ENCODE data around the gene OR9K2. TPM values are rescaled to one million over a fixed set of nuclear protein-coding genes. Genes with fewer than 3 reads are reported as not detected.
"Not testable (repeated sequence)": the region's sequence is repeated elsewhere in the genome, so short reads cannot be mapped to it uniquely, and the experiment has no call there.

Gene OR9K2
- total RNA-seq, 2 donors from 2014 or later: not detected

DNA sequence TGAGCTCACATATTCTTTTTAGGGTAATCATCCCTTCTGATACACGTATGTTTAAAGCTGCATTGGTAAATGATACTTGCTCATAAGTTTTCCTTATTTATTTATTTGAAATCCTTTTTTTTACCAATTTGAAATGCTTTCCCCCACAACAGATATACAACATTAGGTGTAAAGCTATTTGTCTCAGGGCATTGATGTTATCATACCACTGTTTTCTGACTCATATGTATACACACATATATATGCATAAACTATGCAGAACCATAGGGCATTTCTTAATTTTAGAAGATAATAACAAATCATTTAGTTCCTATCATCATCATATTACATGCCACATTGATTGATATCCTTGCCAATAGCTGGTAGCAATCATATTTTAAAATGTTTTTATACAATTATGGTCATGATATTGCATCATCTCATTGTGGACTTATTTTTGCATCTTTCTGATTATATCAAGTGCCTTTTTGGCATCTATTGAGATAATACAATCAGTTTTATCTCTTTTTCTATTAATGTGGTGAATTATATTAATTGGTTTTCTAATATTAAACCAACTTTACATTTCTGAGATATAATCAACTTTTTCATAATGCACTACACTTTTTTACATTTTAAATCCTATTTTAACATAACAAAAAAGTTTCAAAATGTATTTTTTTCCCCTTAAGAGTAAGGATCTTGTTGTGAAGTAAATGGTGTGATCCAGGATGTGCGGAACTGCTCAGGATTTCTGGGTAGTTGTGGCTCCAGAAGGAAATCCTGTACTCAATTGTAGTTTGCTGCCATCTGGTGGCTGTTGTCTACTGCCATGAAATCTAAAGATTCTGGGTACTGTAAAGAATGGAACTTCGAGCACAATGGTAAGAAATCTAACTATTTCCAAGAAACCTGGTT, 16.7 kb downstream of the OR9K2 start:
- no peak for DNase-seq (ENCODE audit: low spot score)
- H3K4me3 ChIP-seq: no peak overlapping the region
- H3K9me3 ChIP-seq: no peaks in the 10 kb centered on the region
- H3K27me3 ChIP-seq (replicated peaks; ENCODE audit: insufficient read depth): no peaks in the 10 kb centered on the region
- peak; percentile 29 for TF ChIP-seq CTCF (IDR thresholded peaks at IDR 0.05)
- ATAC-seq (ENCODE audit: insufficient number of reproducible peaks, low FRiP score, low read depth): no peak
- H3K36me3 ChIP-seq: no peaks in the 10 kb centered on the region
- no peaks in the 10 kb centered on the region for H3K4me1 ChIP-seq (ENCODE audit: control insufficient read depth in 1 of 2, low read depth in 2 of 2)
- no peak overlapping the region for H3K27ac ChIP-seq

- Histone ChIP-seq H3K27me3 (replicated peaks; ENCODE audit: insufficient read depth) (no peaks in the 10 kb centered on the region), H3K4me3 (no peak overlapping the region), H3K27ac (no peak overlapping the region), H3K9me3 (no peaks in the 10 kb centered on the region), H3K4me1 (ENCODE audit: control insufficient read depth in 1 of 2, low read depth in 2 of 2) (no peaks in the 10 kb centered on the region), H3K36me3 (no peaks in the 10 kb centered on the region)
- no peak for ATAC-seq (ENCODE audit: insufficient number of reproducible peaks, low FRiP score, low read depth)
- DNase-seq (ENCODE audit: low spot score): no peak
- TF ChIP-seq CTCF (IDR thresholded peaks at IDR 0.05): no peak
Measured at GRCh38 chr12:55143566-55143870, 17.3 kb downstream of the OR9K2 start.

GRCh38 chr12:55167010-55167640, 40.9 kb downstream of the OR9K2 start:
- not testable (repeated sequence) for H3K4me1 ChIP-seq (ENCODE audit: control insufficient read depth in 1 of 2, low read depth in 2 of 2); H3K4me3 ChIP-seq; H3K27me3 ChIP-seq (replicated peaks; ENCODE audit: insufficient read depth); H3K36me3 ChIP-seq; H3K27ac ChIP-seq; H3K9me3 ChIP-seq; ATAC-seq (ENCODE audit: insufficient number of reproducible peaks, low FRiP score, low read depth); DNase-seq (ENCODE audit: low spot score)

GRCh38 chr12:55171445-55171844, 45.2 kb downstream of the OR9K2 start:
- no peaks in the 10 kb centered on the region for H3K27me3 ChIP-seq (replicated peaks; ENCODE audit: insufficient read depth)
- ATAC-seq (ENCODE audit: insufficient number of reproducible peaks, low FRiP score, low read depth): no peak
- no peaks in the 10 kb centered on the region for H3K4me1 ChIP-seq (ENCODE audit: control insufficient read depth in 1 of 2, low read depth in 2 of 2)
- H3K9me3 ChIP-seq: no peaks in the 10 kb centered on the region
- no peak overlapping the region for H3K4me3 ChIP-seq
- no peaks in the 10 kb centered on the region for H3K36me3 ChIP-seq
- H3K27ac ChIP-seq: no peak overlapping the region
- no peak for DNase-seq (ENCODE audit: low spot score)
- TF ChIP-seq CTCF (IDR thresholded peaks at IDR 0.05): no peak

- H3K9me3 ChIP-seq; ATAC-seq (ENCODE audit: insufficient number of reproducible peaks, low FRiP score, low read depth); DNase-seq (ENCODE audit: low spot score); H3K36me3 ChIP-seq; H3K4me3 ChIP-seq; H3K4me1 ChIP-seq (ENCODE audit: control insufficient read depth in 1 of 2, low read depth in 2 of 2); H3K27me3 ChIP-seq (replicated peaks; ENCODE audit: insufficient read depth); H3K27ac ChIP-seq: not testable (repeated sequence)
Measured at GRCh38 chr12:55171846-55172245, 45.6 kb downstream of the OR9K2 start.

DNA sequence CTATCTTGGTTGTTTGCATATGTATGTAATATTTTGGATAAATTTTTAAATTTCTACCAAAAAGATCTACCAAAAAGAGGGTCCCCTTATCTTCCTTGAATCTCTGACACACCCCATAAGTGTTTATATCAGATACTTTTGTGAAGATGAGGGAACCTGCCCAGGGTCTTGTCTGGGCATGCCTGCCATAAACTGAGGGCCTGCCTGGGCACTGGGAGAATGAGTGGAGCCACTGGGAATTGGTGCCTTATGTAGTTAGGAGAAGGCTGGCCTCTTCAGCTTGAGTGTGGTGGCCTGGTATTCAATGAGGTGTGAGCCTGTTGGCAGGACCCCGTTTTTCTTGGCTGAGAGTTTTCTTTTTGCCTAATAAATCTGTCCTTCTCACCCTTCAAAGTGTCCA, 46.5 kb downstream of the OR9K2 start:
- Histone ChIP-seq H3K4me3 (no peak overlapping the region), H3K27ac (no peak overlapping the region), H3K27me3 (replicated peaks; ENCODE audit: insufficient read depth) (no peaks in the 10 kb centered on the region), H3K36me3 (no peaks in the 10 kb centered on the region), H3K9me3 (no peaks in the 10 kb centered on the region), H3K4me1 (ENCODE audit: control insufficient read depth in 1 of 2, low read depth in 2 of 2) (no peaks in the 10 kb centered on the region)
- ATAC-seq (ENCODE audit: insufficient number of reproducible peaks, low FRiP score, low read depth) (no peak), DNase-seq (ENCODE audit: low spot score) (no peak)
- no peak for TF ChIP-seq CTCF (IDR thresholded peaks at IDR 0.05)
